Liver (tissue), 9 donors: ENCODE measurements around the gene ABCC10. TPM values are rescaled to one million over a fixed set of nuclear protein-coding genes. Genes with fewer than 3 reads are reported as not detected.

Source experiments
- DNase-seq: peaks from one replicate; pipeline ENCODE4 v3.0.0-alpha.2; 2017; ENCODE audit warnings: low spot score
- H3K27ac ChIP-seq, 2 donors: one replicate each; pipeline ENCODE4 v1.7.0; 2013; ENCODE audit warnings: inconsistent platforms in 2 of 2, low read length in 2 of 2, control low read depth in 1 of 2, low read depth in 1 of 2, mild to moderate bottlenecking in 1 of 2
- H3K27me3 ChIP-seq, 4 donors: one replicate each; pipeline versions ENCODE4 v1.6.1 to v1.7.0; 2013; ENCODE audit warnings: low read length in 3 of 4, inconsistent platforms in 1 of 4, mild to moderate bottlenecking in 1 of 4, moderate library complexity in 1 of 4; ENCODE audit not compliant: control insufficient read depth in 4 of 4, insufficient read depth in 4 of 4
- H3K36me3 ChIP-seq, 4 donors: one replicate each; pipeline versions ENCODE4 v1.6.1 to v1.7.0; 2013; ENCODE audit warnings: low read length in 3 of 4, mild to moderate bottlenecking in 3 of 4, low read depth in 1 of 4, moderate library complexity in 1 of 4; ENCODE audit not compliant: control insufficient read depth in 4 of 4, insufficient read depth in 3 of 4
- H3K4me1 ChIP-seq, 4 donors: one replicate each; pipeline versions ENCODE4 v1.6.1 to v1.7.0; 2013; ENCODE audit warnings: low read length in 3 of 4, mild to moderate bottlenecking in 3 of 4, moderate library complexity in 1 of 4; ENCODE audit not compliant: control insufficient read depth in 4 of 4, insufficient read depth in 4 of 4
- H3K4me3 ChIP-seq, 3 donors: one replicate each; pipeline versions ENCODE4 v1.6.1 to v1.7.0; 2013; ENCODE audit warnings: low read length in 3 of 3, control low read depth in 1 of 3, low read depth in 1 of 3, mild to moderate bottlenecking in 1 of 3
- H3K9ac ChIP-seq, 2 donors: one replicate each; pipeline ENCODE4 v1.7.0; 2013; ENCODE audit warnings: low read length in 2 of 2, mild to moderate bottlenecking in 2 of 2, moderate library complexity in 2 of 2, control low read depth in 1 of 2, low read depth in 1 of 2
- H3K9me3 ChIP-seq, 4 donors: one replicate each; pipeline versions ENCODE4 v1.6.1 to v1.7.0; 2013; ENCODE audit warnings: low read length in 3 of 4; ENCODE audit not compliant: control insufficient read depth in 4 of 4
- ATF3 ChIP-seq: IDR thresholded peaks from 2 replicates; pipeline ENCODE4 v1.6.1; 2016; ENCODE audit warnings: antibody characterized with exemption
- FOXA1 ChIP-seq: IDR thresholded peaks from 2 replicates; pipeline ENCODE4 v1.6.1; 2016; ENCODE audit warnings: antibody characterized with exemption
- FOXA2 ChIP-seq: IDR thresholded peaks from 2 replicates; pipeline ENCODE4 v1.6.1; 2016; ENCODE audit warnings: antibody characterized with exemption
- GABPA ChIP-seq, 2 donors: IDR thresholded peaks in 1 of 2; conservative IDR thresholded peaks in 1 of 2; 2 replicates each; pipeline ENCODE4 v1.6.1; 2016; ENCODE audit warnings: antibody characterized with exemption in 2 of 2, mild to moderate bottlenecking in 1 of 2, moderate library complexity in 1 of 2
- HNF4A ChIP-seq, 2 donors: conservative IDR thresholded peaks; 2 replicates each; pipeline ENCODE4 v1.6.1; 2016; ENCODE audit warnings: antibody characterized with exemption in 2 of 2, mild to moderate bottlenecking in 2 of 2
- JUND ChIP-seq, 2 donors: IDR thresholded peaks; 2 replicates each; pipeline ENCODE4 v1.6.1; 2016; ENCODE audit warnings: antibody characterized with exemption in 2 of 2
- MAX ChIP-seq: IDR thresholded peaks from 2 replicates; pipeline ENCODE4 v1.6.1; 2016; ENCODE audit warnings: antibody characterized with exemption
- NR2F2 ChIP-seq: IDR thresholded peaks from 2 replicates; pipeline ENCODE4 v1.6.1; 2016; ENCODE audit warnings: antibody characterized with exemption
- RXRA ChIP-seq, 2 donors: IDR thresholded peaks; 2 replicates each; pipeline ENCODE4 v1.6.1; 2017 to 2018; ENCODE audit warnings: antibody characterized with exemption in 2 of 2, mild to moderate bottlenecking in 1 of 2
- SP1 ChIP-seq: IDR thresholded peaks from 2 replicates; pipeline ENCODE4 v1.6.1; 2018; ENCODE audit warnings: antibody characterized with exemption, mild to moderate bottlenecking
- YY1 ChIP-seq: IDR thresholded peaks from 2 replicates; pipeline ENCODE4 v1.6.1; 2016; ENCODE audit warnings: antibody characterized with exemption, mild to moderate bottlenecking
- ZBTB33 ChIP-seq: IDR thresholded peaks from 2 replicates; pipeline ENCODE4 v1.6.1; 2016; ENCODE audit warnings: antibody characterized with exemption
- WGBS: extraction: QIAGEN DNeasy Blood & Tissue Kit; methylation state at CpG from one replicate; pipeline ENCODE4 v1.1.7; 2013; 5-methylcytosine and 5-hydroxymethylcytosine counted together
- polyA plus RNA-seq, 2 donors: library from polyadenylated mRNA; stranded (reverse) in 1 of 2; unstranded in 1 of 2; fragments of 200-250 nt in 1 of 2; fragments of >200 nt in 1 of 2; fragmentation: Nextera tagmentation in 1 of 2; extraction: Ambion mirVana in 1 of 2; gene quantifications; one replicate each; pipeline versions ENCODE4 v1.2.1 to v1.2.3, GENCODE V29; 2013 to 2015
- total RNA-seq, 2 donors: library from RNA; depleted of rRNA; stranded (reverse); fragments of >200 nt; gene quantifications; one replicate each; pipeline ENCODE4 v1.2.3, GENCODE V29; 2014
- donor health status: healthy.
- donor health status: healthy.
- donor health status: healthy.
- donor health status: healthy.
- donor health status: healthy.

ABCC10 gene
- total and polyA plus RNA-seq, 4 donors: 3.9 to 10.6 (median 5.1) TPM

- 96% methylated on average over 16 of the region's 16 CpGs for WGBS
- TF ChIP-seq NR2F2: no peak
- TF ChIP-seq YY1: no peak
- no peak for TF ChIP-seq GABPA (IDR thresholded peaks at IDR 0.05 in 1 of 2, conservative IDR thresholded peaks at IDR 0.05 in 1 of 2)
- no peak for TF ChIP-seq FOXA2
- TF ChIP-seq ZBTB33: no peak
- no peak for TF ChIP-seq RXRA (IDR thresholded peaks at IDR 0.05)
Measured at GRCh38 chr6:43447604-43448003, 20.3 kb downstream of the ABCC10 start.

GRCh38 chr6:43448916-43449315 is 21.6 kb downstream of the ABCC10 start:
- DNase-seq: no peak
- WGBS: 95% methylated on average over 4 of the region's 4 CpGs
- H3K27me3 ChIP-seq: no peaks in the 10 kb centered on the region

More at GRCh38 chr6:43447604-43448003, 20.3 kb downstream of the ABCC10 start:
- Histone ChIP-seq H3K27me3 (no peaks in the 10 kb centered on the region), H3K4me3 (no peak overlapping the region), H3K9ac (no peak overlapping the region), H3K9me3 (no peaks in the 10 kb centered on the region), H3K36me3 (peaks cover 30 to 82% (median 43%) of the 10 kb centered on the region in 4 donors), H3K27ac (no peak overlapping the region), H3K4me1 (no peaks in the 10 kb centered on the region)
- no peak for DNase-seq

More at GRCh38 chr6:43448916-43449315, 21.6 kb downstream of the ABCC10 start:
- H3K9ac ChIP-seq: no peak overlapping the region
- H3K4me3 ChIP-seq: no peak overlapping the region
- H3K9me3 ChIP-seq: no peaks in the 10 kb centered on the region
- no peaks in the 10 kb centered on the region for H3K4me1 ChIP-seq
- H3K27ac ChIP-seq: no peak overlapping the region
- peaks cover 26 to 74% (median 37%) of the 10 kb centered on the region in 4 donors for H3K36me3 ChIP-seq
- no peak for TF ChIP-seq SP1
- TF ChIP-seq ATF3: no peak
- TF ChIP-seq ZBTB33: no peak
- no peak for TF ChIP-seq MAX
- no peak for TF ChIP-seq HNF4A (conservative IDR thresholded peaks at IDR 0.05)
- TF ChIP-seq JUND (IDR thresholded peaks at IDR 0.05): no peak
- TF ChIP-seq FOXA1: no peak
- no peak for TF ChIP-seq RXRA (IDR thresholded peaks at IDR 0.05)
